ENCODE measurements around the gene THOC2. TPM values are rescaled to one million over a fixed set of nuclear protein-coding genes. Genes with fewer than 3 reads are reported as not detected.
A peak's percentile ranks its signal among the peaks of the same experiment; 100 is the strongest.

The THOC2 gene
- polyA plus RNA-seq, 3 donors = 12.5 to 44.7 (median 21.4) TPM

DNA sequence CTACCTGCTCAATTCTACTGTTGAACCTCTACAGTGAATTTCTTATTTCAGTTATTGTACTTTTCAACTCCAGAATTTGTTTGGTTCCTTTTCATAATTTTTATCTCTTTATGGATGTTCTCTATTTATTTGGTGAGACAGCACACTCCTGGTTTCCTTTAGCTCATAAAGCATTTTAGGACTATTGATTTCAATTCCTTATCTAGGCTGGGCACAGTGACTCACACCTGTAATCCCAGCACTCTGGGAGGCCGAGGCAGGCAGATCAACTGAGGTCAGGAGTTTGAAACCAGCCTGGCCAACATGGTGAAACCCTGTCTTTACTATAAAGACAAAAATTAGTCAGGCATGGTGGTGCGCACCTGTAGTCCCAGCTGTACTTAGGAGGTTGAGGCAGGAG, 57.7 kb downstream of the THOC2 start:
- Mint-ChIP-seq H3K27ac (peak overlapping the region in 1 of 7 donors; percentile 52), H3K4me1 (peaks cover 15% of the 10 kb centered on the region), H3K27me3 (ENCODE audit: low read depth in 3 of 3) (peaks cover 0 to 2% (median 0%) of the 10 kb centered on the region in 3 donors), H3K36me3 (peaks cover 32 to 45% of the 10 kb centered on the region in 2 donors), H3K4me3 (no peak overlapping the region), H3K9me3 (no peaks in the 10 kb centered on the region)
- intact Hi-C loops (cut with micrococcal nuclease) = no loop called here
- Histone ChIP-seq H3K36me3 (replicated peaks in 1 of 2; ENCODE audit: control insufficient read depth in 1 of 2, insufficient read depth in 2 of 2, low read length in 2 of 2) (peaks cover 9 to 40% of the 10 kb centered on the region in 2 donors), H3K27ac (ENCODE audit: low read depth in 1 of 2, low read length in 2 of 2) (no peak overlapping the region), H3K9me3 (replicated peaks in 1 of 2; ENCODE audit: control insufficient read depth in 1 of 2, insufficient read depth in 1 of 2, low read length in 2 of 2) (no peaks in the 10 kb centered on the region), H4K20me1 (ENCODE audit: insufficient read depth, low read length) (no peaks in the 10 kb centered on the region), H3K4me1 (ENCODE audit: control insufficient read depth in 1 of 2, insufficient read depth in 2 of 2, low read length in 2 of 2) (peaks cover 0 to 4% of the 10 kb centered on the region in 2 donors), H3K79me2 (ENCODE audit: insufficient read depth, low read length) (no peaks in the 10 kb centered on the region), H2AFZ (ENCODE audit: insufficient read depth, low read depth, low read length, poor library complexity, severe bottlenecking) (no peak overlapping the region), H3K27me3 (ENCODE audit: control insufficient read depth in 2 of 2, insufficient read depth in 2 of 2, low read length in 2 of 2) (no peaks in the 10 kb centered on the region), H3K9ac (ENCODE audit: insufficient read depth, low read length, poor library complexity, severe bottlenecking) (no peak overlapping the region), H3K4me2 (replicated peaks; ENCODE audit: extremely low read depth, low read length, poor library complexity, severe bottlenecking) (no peak overlapping the region), H3K4me3 (replicated peaks in 1 of 3; ENCODE audit: low read depth in 2 of 3, low read length in 3 of 3) (no peak overlapping the region)
- TF ChIP-seq, protein P1, sequence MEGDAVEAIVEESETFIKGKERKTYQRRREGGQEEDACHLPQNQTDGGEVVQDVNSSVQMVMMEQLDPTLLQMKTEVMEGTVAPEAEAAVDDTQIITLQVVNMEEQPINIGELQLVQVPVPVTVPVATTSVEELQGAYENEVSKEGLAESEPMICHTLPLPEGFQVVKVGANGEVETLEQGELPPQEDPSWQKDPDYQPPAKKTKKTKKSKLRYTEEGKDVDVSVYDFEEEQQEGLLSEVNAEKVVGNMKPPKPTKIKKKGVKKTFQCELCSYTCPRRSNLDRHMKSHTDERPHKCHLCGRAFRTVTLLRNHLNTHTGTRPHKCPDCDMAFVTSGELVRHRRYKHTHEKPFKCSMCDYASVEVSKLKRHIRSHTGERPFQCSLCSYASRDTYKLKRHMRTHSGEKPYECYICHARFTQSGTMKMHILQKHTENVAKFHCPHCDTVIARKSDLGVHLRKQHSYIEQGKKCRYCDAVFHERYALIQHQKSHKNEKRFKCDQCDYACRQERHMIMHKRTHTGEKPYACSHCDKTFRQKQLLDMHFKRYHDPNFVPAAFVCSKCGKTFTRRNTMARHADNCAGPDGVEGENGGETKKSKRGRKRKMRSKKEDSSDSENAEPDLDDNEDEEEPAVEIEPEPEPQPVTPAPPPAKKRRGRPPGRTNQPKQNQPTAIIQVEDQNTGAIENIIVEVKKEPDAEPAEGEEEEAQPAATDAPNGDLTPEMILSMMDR (IDR thresholded peaks at IDR 0.05) = no peak
- no CpG with 5 or more reads among the region's 2 CpGs for WGBS (ENCODE audit: insufficient coverage)
- no peak for DNase-seq

DNA sequence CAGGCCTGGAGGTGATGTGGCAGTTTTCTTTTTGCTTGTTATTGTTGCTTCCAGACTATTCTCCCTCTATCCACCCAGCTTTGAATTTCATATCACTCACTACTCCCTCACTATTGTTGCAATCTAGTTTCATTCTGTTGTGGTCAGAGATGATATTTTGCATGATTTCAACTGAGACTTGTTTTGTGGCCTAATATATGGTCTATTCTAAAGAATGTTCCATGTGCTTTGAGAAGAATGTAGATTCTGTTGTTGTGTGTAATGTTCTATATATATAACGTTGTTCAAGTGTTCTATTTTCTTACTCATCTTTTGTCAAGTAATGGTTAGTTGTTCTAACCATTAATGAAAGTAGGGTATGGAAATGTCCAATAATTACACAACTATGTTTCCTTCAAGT, 59.0 kb downstream of the THOC2 start:
- DNase-seq = no peak
- WGBS (ENCODE audit: insufficient coverage) = no CpG with 5 or more reads among the region's 1 CpG
- no peak overlapping the region for H3K27ac Mint-ChIP-seq

More for the DNA sequence above, 59.0 kb downstream of the THOC2 start:
- Histone ChIP-seq H3K9me3 (replicated peaks in 1 of 2; ENCODE audit: control insufficient read depth in 1 of 2, insufficient read depth in 1 of 2, low read length in 2 of 2) (no peaks in the 10 kb centered on the region), H3K27ac (ENCODE audit: low read depth in 1 of 2, low read length in 2 of 2) (no peak overlapping the region), H3K4me2 (replicated peaks; ENCODE audit: extremely low read depth, low read length, poor library complexity, severe bottlenecking) (no peak overlapping the region), H3K79me2 (ENCODE audit: insufficient read depth, low read length) (no peaks in the 10 kb centered on the region), H3K27me3 (ENCODE audit: control insufficient read depth in 2 of 2, insufficient read depth in 2 of 2, low read length in 2 of 2) (no peaks in the 10 kb centered on the region), H2AFZ (ENCODE audit: insufficient read depth, low read depth, low read length, poor library complexity, severe bottlenecking) (no peak overlapping the region), H3K4me3 (replicated peaks in 1 of 3; ENCODE audit: low read depth in 2 of 3, low read length in 3 of 3) (no peak overlapping the region), H3K36me3 (replicated peaks in 1 of 2; ENCODE audit: control insufficient read depth in 1 of 2, insufficient read depth in 2 of 2, low read length in 2 of 2) (peaks cover 10 to 43% of the 10 kb centered on the region in 2 donors), H4K20me1 (ENCODE audit: insufficient read depth, low read length) (no peaks in the 10 kb centered on the region), H3K4me1 (ENCODE audit: control insufficient read depth in 1 of 2, insufficient read depth in 2 of 2, low read length in 2 of 2) (peaks cover 0 to 1% of the 10 kb centered on the region in 2 donors), H3K9ac (ENCODE audit: insufficient read depth, low read length, poor library complexity, severe bottlenecking) (no peak overlapping the region)
- H3K4me1 Mint-ChIP-seq = peaks cover 7% of the 10 kb centered on the region
- intact Hi-C loops (cut with micrococcal nuclease) = no loop called here
- no peaks in the 10 kb centered on the region for H3K9me3 Mint-ChIP-seq
- TF ChIP-seq, protein P1 (IDR thresholded peaks at IDR 0.05) = no peak
- peaks cover 36 to 55% of the 10 kb centered on the region in 2 donors for H3K36me3 Mint-ChIP-seq
- H3K27me3 Mint-ChIP-seq (ENCODE audit: low read depth in 3 of 3) = no peaks in the 10 kb centered on the region
- no peak overlapping the region for H3K4me3 Mint-ChIP-seq

Measured in CD14-positive monocyte (primary cell).